Mucosa of rectum (tissue), 2 donors: ENCODE measurements around the gene TARS1.

Experiments used
- H3K27ac ChIP-seq, 2 donors: one replicate each; pipeline ENCODE4 v1.7.0; 2013; ENCODE audit warnings: inconsistent platforms in 2 of 2, low read depth in 2 of 2, low read length in 2 of 2
- H3K27me3 ChIP-seq, 2 donors: one replicate each; pipeline ENCODE4 v1.7.0; 2013; ENCODE audit warnings: low read length in 2 of 2; ENCODE audit not compliant: control insufficient read depth in 2 of 2, insufficient read depth in 2 of 2
- H3K36me3 ChIP-seq, 2 donors: one replicate each; pipeline ENCODE4 v1.7.0; 2013; ENCODE audit warnings: low read length in 2 of 2; ENCODE audit not compliant: control insufficient read depth in 2 of 2, insufficient read depth in 2 of 2
- H3K4me1 ChIP-seq, 2 donors: one replicate each; pipeline ENCODE4 v1.7.0; 2013; ENCODE audit warnings: low read length in 2 of 2, mild to moderate bottlenecking in 1 of 2; ENCODE audit not compliant: control insufficient read depth in 2 of 2, insufficient read depth in 2 of 2
- H3K4me3 ChIP-seq, 2 donors: one replicate each; pipeline ENCODE4 v1.7.0; 2013; ENCODE audit warnings: low read length in 2 of 2
- H3K9ac ChIP-seq, 2 donors: one replicate each; pipeline ENCODE4 v1.7.0; 2013; ENCODE audit warnings: low read length in 2 of 2, low read depth in 1 of 2, mild to moderate bottlenecking in 1 of 2
- H3K9me3 ChIP-seq, 2 donors: one replicate each; pipeline ENCODE4 v1.7.0; 2013; ENCODE audit warnings: low read length in 2 of 2; ENCODE audit not compliant: control insufficient read depth in 2 of 2
- donor health status: healthy.
- donor health status: Normal muscosa, but diverticular disease.

The TARS1 gene

GRCh38 chr5:33480876-33481275, 40.1 kb downstream of the TARS1 start:
- H3K27me3 ChIP-seq: no peaks in the 10 kb centered on the region
- no peak overlapping the region for H3K9ac ChIP-seq
- no peak overlapping the region for H3K4me3 ChIP-seq
- H3K27ac ChIP-seq: no peak overlapping the region
- no peaks in the 10 kb centered on the region for H3K4me1 ChIP-seq
- peaks cover 0 to 5% of the 10 kb centered on the region in 2 donors for H3K36me3 ChIP-seq
- no peaks in the 10 kb centered on the region for H3K9me3 ChIP-seq

- Histone ChIP-seq H3K4me3 (no peak overlapping the region), H3K9ac (no peak overlapping the region), H3K4me1 (no peaks in the 10 kb centered on the region), H3K27me3 (no peaks in the 10 kb centered on the region), H3K9me3 (no peaks in the 10 kb centered on the region), H3K36me3 (no peaks in the 10 kb centered on the region), H3K27ac (no peak overlapping the region)
These were observed 41.6 kb downstream of the TARS1 start for GRCh38 chr5:33482335-33482734.

GRCh38 chr5:33487236-33487635, 46.5 kb downstream of the TARS1 start:
- no peak overlapping the region for H3K4me3 ChIP-seq
- no peaks in the 10 kb centered on the region for H3K36me3 ChIP-seq
- no peak overlapping the region for H3K9ac ChIP-seq
- H3K4me1 ChIP-seq: no peaks in the 10 kb centered on the region
- H3K27ac ChIP-seq: no peak overlapping the region
- H3K27me3 ChIP-seq: no peaks in the 10 kb centered on the region
- H3K9me3 ChIP-seq: no peaks in the 10 kb centered on the region

- H3K27me3 ChIP-seq: no peaks in the 10 kb centered on the region
- no peak overlapping the region for H3K4me3 ChIP-seq
- no peaks in the 10 kb centered on the region for H3K36me3 ChIP-seq
- no peak overlapping the region for H3K9ac ChIP-seq
- H3K4me1 ChIP-seq: no peaks in the 10 kb centered on the region
- H3K9me3 ChIP-seq: no peaks in the 10 kb centered on the region
- no peak overlapping the region for H3K27ac ChIP-seq
These were observed 48.0 kb downstream of the TARS1 start for GRCh38 chr5:33488558-33489355.

GRCh38 chr5:33489481-33490067, 48.8 kb downstream of the TARS1 start:
- Histone ChIP-seq H3K9me3 (no peaks in the 10 kb centered on the region), H3K4me3 (no peak overlapping the region), H3K4me1 (no peaks in the 10 kb centered on the region), H3K9ac (no peak overlapping the region), H3K27me3 (no peaks in the 10 kb centered on the region), H3K27ac (no peak overlapping the region), H3K36me3 (no peaks in the 10 kb centered on the region)

GRCh38 chr5:33490071-33490665, 49.4 kb downstream of the TARS1 start:
- Histone ChIP-seq H3K27me3 (no peaks in the 10 kb centered on the region), H3K27ac (no peak overlapping the region), H3K4me3 (no peak overlapping the region), H3K9me3 (no peaks in the 10 kb centered on the region), H3K36me3 (no peaks in the 10 kb centered on the region), H3K4me1 (no peaks in the 10 kb centered on the region), H3K9ac (no peak overlapping the region)

GRCh38 chr5:33491941-33492340, 51.2 kb downstream of the TARS1 start:
- no peaks in the 10 kb centered on the region for H3K36me3 ChIP-seq
- H3K9ac ChIP-seq: no peak overlapping the region
- H3K27me3 ChIP-seq: no peaks in the 10 kb centered on the region
- no peaks in the 10 kb centered on the region for H3K4me1 ChIP-seq
- H3K4me3 ChIP-seq: no peak overlapping the region
- H3K9me3 ChIP-seq: no peaks in the 10 kb centered on the region
- H3K27ac ChIP-seq: no peak overlapping the region

- no peak overlapping the region for H3K9ac ChIP-seq
- H3K36me3 ChIP-seq: no peaks in the 10 kb centered on the region
- no peaks in the 10 kb centered on the region for H3K27me3 ChIP-seq
- no peaks in the 10 kb centered on the region for H3K9me3 ChIP-seq
- no peaks in the 10 kb centered on the region for H3K4me1 ChIP-seq
- H3K27ac ChIP-seq: no peak overlapping the region
- H3K4me3 ChIP-seq: no peak overlapping the region
These were observed 53.7 kb downstream of the TARS1 start for GRCh38 chr5:33494466-33494865.

- Histone ChIP-seq H3K9me3 (no peaks in the 10 kb centered on the region), H3K4me1 (no peaks in the 10 kb centered on the region), H3K9ac (no peak overlapping the region), H3K4me3 (no peak overlapping the region), H3K36me3 (no peaks in the 10 kb centered on the region), H3K27ac (no peak overlapping the region), H3K27me3 (no peaks in the 10 kb centered on the region)
These were observed 60.5 kb downstream of the TARS1 start for GRCh38 chr5:33501260-33501659.

- no peaks in the 10 kb centered on the region for H3K4me1 ChIP-seq
- H3K9ac ChIP-seq: no peak overlapping the region
- no peaks in the 10 kb centered on the region for H3K36me3 ChIP-seq
- H3K4me3 ChIP-seq: no peak overlapping the region
- no peaks in the 10 kb centered on the region for H3K27me3 ChIP-seq
- H3K9me3 ChIP-seq: no peaks in the 10 kb centered on the region
- H3K27ac ChIP-seq: no peak overlapping the region
These were observed 61.1 kb downstream of the TARS1 start for GRCh38 chr5:33501899-33502298.
